Stimulated activated naive CD8-positive, alpha-beta T cell treated with anti-CD3 and anti-CD28 coated beads, Interleukin-15, Interleukin-2, amounts not matched to agents 100 U/mL and 50 U/mL, for 24 hours (primary cell): ENCODE data around the gene ISG15.
"Not testable (repeated sequence)": the region's sequence is repeated elsewhere in the genome, so short reads cannot be mapped to it uniquely, and the experiment has no call there.

Source experiments
- ATAC-seq: fragments of 150-1000 bp; cut with Tn5 transposase; one replicate; pipeline ENCODE4 v1.10.0; 2021
- DNase-seq: peaks from one replicate; pipeline ENCODE4 v3.0.0; 2021

The ISG15 gene

GRCh38 chr1:1012736-1013104 is 577 bp upstream of the ISG15 start:
- DNase-seq, ATAC-seq: not testable (repeated sequence)

GRCh38 chr1:1013922-1014648 is 788 bp downstream of the ISG15 start:
- peak; percentile 48 for DNase-seq
- ATAC-seq: peak; percentile 5

GRCh38 chr1:1014799-1015681 is 1.7 kb downstream of the ISG15 start:
- no peak for ATAC-seq
- peak; percentile 55 for DNase-seq

- not testable (repeated sequence) for DNase-seq, ATAC-seq
Measured at GRCh38 chr1:1017397-1018320, 4.4 kb downstream of the ISG15 start.

GRCh38 chr1:1018321-1018685 is 5.0 kb downstream of the ISG15 start:
- not testable (repeated sequence) for ATAC-seq, DNase-seq

- peak; percentile 88 for DNase-seq
- ATAC-seq: peak; percentile 71
Measured at GRCh38 chr1:1019122-1019999, 6.1 kb downstream of the ISG15 start.

GRCh38 chr1:1020000-1020404 is 6.7 kb downstream of the ISG15 start, which contains the start of gene AGRN:
AGRN (plus strand) TSS chr1:1020120; CDS start chr1:1020173, 53 bp downstream.
- ATAC-seq (peak; percentile 24), DNase-seq (peak; percentile 42)

GRCh38 chr1:1020415-1021009 is 7.2 kb downstream of the ISG15 start:
- DNase-seq (peak; percentile 55), ATAC-seq (no peak)

- no peak for DNase-seq
Measured at GRCh38 chr1:1021010-1021919, 8.0 kb downstream of the ISG15 start.

GRCh38 chr1:1021920-1022259 is 8.6 kb downstream of the ISG15 start:
- DNase-seq: no peak
- no peak for ATAC-seq

More at GRCh38 chr1:1021010-1021919, 8.0 kb downstream of the ISG15 start:
- ATAC-seq: no peak

GRCh38 chr1:1022302-1023009 is 9.2 kb downstream of the ISG15 start:
- ATAC-seq (no peak), DNase-seq (no peak)

- ATAC-seq: no peak
Measured at GRCh38 chr1:1023700-1024099, 10.4 kb downstream of the ISG15 start.

GRCh38 chr1:1024149-1024770 is 11.0 kb downstream of the ISG15 start:
- DNase-seq (no peak), ATAC-seq (no peak)

More at GRCh38 chr1:1023700-1024099, 10.4 kb downstream of the ISG15 start:
- no peak for DNase-seq

GRCh38 chr1:1024771-1025699 is 11.7 kb downstream of the ISG15 start:
- DNase-seq: no peak
- no peak for ATAC-seq

GRCh38 chr1:1025730-1026129 is 12.4 kb downstream of the ISG15 start:
- ATAC-seq: no peak

GRCh38 chr1:1026599-1027413 is 13.5 kb downstream of the ISG15 start:
- DNase-seq (no peak), ATAC-seq (no peak)

More at GRCh38 chr1:1025730-1026129, 12.4 kb downstream of the ISG15 start:
- DNase-seq: no peak
